GM21528 (cell line): ENCODE data around the gene IL6R.
"Not testable (repeated sequence)": the region's sequence is repeated elsewhere in the genome, so short reads cannot be mapped to it uniquely, and the experiment has no call there.

Experiments used
- ATAC-seq: cut with Tn5 transposase; IDR thresholded peaks from one replicate; pipeline ENCODE4 v1.9.1; 2021; ENCODE audit warnings: mild to moderate bottlenecking, moderate library complexity; ENCODE audit not compliant: unreplicated experiment, low FRiP score

Gene IL6R

GRCh38 chr1:154405747-154406571 is 816 bp downstream of the IL6R start:
- ATAC-seq, result peak; percentile 19

- ATAC-seq, result no peak
Measured at GRCh38 chr1:154406572-154406879, 1.4 kb downstream of the IL6R start.

DNA sequence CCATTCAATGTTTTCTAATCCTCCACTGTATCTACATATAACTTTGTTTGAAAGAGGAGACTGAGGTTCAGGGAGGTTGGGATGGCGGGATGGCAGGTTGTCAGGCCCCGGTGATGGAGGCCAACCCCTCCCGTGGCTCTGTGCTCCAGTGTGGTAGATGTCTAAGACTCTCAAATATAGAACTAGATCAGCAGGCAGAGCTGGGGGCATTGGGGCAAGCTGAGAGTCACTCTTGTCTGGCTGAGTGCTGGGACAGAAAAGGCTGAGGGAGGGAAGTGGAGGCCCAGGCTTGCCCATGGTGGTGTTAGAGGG is 1.7 kb downstream of the IL6R start:
- no peak for ATAC-seq

DNA sequence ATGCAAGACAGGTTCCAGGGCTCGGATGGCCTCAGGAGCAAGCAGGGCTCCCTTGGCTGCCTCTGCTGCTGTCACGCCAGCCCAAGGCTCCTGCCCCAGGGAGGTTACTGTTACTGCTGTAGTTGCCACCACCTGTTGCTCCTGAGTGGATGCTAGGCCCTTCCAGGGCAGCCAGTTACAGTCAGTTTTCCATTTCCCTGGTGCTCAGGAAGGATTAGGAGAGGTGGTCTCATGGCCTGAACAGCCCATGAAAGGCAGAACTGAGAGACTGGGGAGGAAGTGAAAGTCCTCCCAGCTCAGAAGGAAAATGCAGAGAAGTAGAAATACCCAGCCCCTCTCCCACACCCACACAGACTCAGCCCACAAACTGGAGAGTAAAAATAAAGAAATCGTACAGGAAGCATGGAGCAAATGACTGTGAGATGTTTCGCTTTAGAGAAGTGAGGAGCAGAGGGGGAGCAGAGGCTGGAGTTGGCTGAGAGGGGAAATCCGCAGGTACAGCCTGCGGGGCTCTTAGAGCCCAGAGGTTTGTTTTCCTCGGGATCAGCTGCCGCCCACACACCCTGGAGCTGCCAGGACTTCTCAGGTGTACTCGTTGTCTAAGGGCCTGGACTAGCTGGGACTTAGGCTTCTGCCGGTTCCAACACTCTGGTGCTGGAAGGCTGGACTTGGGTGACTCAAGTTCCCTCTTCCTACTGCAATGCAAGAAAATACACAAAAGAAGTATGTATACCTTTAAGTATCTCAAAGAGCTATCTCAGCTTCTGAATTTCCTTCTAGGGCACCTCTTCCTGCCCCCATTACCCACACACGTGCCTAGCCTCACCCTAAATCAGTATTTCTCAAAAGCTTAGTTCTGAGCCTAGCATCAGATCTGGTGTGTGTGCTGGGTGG is 2.3 kb downstream of the IL6R start:
- ATAC-seq, result no peak

- ATAC-seq, result no peak
Measured at GRCh38 chr1:154408174-154408777, 3.1 kb downstream of the IL6R start.

- ATAC-seq, result no peak
Measured at GRCh38 chr1:154410185-154410827, 5.2 kb downstream of the IL6R start.

DNA sequence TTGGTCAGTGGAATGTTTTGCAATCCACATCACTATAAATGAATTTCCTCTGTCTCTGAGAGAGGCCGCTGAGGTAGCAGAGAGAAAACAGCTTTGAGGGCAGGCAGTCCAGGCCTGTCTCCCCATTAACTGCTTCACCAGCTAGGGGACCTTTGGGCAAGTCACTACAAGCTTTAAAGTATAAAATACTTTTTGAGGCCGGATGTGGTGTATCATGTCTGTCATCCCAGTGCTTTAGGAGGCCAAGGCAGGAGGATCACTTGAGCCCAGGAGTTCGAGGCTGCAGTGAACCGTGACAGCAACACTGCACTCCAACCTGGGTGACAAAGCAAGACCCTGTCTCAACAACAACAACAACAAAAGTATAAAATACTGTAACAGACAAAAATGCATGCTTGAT is 6.4 kb downstream of the IL6R start:
- ATAC-seq, result no peak

GRCh38 chr1:154413177-154413783 is 8.1 kb downstream of the IL6R start:
- ATAC-seq, result no peak

GRCh38 chr1:154414606-154415005 is 9.5 kb downstream of the IL6R start:
- no peak for ATAC-seq

- no peak for ATAC-seq
Measured at GRCh38 chr1:154416471-154417337, 11.6 kb downstream of the IL6R start.

DNA sequence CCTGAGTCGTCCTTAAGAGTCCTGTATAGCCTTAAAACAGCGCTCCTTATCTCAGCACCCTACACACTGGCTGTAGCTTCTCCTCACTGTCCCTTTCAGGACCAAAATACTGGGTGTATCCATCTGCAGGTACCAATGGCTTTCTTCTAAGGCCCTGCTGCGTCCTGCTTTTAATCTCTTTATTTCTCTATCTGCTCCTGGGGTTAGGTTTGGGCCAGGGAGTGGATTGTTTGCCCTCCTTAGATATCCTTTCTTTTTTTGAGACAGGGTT is 12.1 kb downstream of the IL6R start:
- ATAC-seq, result no peak

DNA sequence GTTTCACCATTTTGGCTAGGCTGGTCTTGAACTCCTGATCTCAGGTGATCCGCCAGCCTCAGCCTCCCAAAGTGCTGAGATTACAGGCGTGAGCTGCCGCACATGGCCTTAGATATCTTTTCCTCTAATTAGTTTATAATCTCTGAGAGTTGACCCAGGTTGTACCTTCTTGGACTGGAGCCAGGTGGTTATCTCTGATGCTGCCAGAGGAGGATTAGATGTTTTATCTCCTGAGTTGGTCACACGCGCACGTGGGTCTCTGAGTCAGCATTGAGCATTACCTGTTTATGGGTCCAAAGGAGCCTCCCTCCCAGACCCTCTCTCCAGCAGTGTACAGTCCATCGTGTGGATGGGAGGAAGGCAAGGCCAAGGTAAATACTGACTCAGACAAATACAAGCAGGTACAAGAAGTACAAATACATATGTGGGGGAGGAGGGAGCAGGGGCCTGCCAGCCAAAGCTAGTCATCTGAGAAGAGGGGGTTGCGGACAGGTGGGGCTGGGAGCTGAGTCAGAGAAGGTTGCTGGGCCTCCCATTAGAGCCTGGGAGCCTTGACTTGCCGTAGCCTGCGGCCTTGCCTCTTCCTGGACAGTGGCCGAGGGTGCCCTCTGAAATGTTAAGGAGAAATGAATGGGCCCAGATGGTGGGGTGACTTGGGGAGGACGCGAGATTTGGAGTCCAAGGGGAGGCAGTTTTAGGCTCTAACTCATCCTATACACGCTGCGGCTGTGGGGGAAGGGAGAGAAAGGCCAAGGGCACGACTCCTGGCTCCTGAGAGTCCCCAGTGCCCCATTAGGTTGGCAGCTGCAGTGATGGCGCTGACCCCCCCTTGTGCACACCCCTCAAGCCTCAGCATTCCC is 13.1 kb downstream of the IL6R start:
- no peak for ATAC-seq

- ATAC-seq, result no peak
Measured at GRCh38 chr1:154418923-154419619, 13.9 kb downstream of the IL6R start.

DNA sequence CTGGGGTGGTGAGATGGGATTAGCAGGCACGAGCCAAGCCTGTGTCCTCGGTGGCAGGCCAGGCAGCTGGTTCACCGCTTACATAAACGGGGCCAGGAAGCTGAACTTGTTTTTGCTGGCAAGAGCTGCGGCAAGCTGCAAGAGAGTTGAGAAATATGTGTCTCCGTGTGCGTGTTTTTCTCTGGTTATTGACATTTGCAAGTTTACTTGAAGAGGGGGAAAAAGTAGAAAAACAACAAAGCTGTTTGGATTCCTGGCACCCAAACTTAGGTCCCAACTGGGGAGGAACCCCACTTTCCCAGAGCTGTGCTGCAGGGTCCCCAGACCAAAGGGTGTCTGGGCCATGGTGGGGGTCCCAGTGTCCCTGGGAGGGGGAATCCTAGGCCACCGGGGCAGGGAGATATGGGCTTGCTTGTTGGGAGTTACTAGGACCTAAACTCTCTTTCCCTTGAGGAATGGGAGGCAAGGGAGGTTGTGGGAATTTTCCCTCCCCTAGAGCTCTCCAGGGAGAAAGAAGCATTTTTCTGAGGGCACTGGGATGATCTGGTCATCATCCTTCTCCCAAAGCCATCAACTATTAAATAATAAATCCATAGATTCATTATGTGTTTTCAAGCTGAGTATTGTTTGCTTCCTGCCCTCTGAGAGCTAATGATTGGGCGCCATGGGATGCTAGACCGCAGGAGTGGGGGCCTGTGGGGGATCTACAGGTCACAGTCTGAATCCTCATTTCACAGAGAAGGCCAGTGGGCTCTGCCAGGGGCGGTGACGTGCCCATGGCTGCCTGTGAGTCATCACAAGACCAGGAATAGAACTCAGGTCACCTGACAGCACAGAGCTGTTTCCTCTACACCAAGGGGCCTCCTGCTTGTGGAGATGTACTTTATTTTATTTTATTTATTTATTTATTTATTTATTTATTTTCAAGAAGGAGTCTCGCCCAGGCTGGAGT is 14.8 kb downstream of the IL6R start:
- ATAC-seq, result no peak

DNA sequence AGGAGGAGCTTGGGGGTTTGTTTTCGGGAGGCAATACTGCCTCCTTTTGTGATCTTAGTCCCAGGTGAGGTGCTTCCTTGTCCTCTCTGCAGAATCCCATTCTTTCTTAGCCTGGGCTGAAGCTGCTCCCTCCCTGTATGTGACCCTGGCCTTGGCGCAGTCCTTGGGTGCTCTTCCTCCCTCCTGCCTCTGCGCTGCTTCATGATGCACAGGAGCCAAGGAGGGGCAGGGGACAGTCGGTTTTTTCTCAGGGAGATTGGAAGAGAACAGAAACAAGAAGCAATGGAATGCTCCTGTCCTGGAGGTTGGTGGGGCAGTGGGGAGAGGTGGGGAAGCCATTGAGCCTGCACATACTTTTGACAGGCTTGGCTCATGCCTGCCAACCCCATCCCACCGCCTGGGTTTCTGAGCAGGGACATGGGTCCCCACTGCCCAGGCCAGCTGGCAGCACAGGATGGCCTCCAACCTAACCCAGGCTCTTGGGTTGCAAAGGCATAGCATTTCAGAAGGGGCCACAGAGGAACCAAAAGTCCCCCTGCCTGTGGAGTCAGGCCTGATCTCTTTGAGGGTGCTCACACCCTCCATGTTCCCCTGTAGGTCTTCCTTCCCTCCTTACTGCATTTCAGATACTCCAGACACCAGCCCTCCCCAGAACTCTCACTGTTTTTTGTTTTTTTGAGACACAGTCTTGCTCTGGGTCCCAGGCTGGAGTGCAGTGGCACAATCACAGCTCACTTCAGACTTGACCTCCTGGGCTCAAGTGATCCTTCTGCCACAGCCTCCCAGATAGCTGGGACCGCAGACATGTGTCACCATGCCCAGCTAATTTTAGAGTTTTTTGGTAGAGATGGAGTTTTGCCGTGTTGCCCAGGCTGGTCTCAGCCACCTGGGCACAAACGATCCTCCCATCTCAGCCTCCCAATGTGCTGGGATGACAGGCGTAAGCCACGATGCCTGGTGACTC is 16.1 kb downstream of the IL6R start:
- no peak for ATAC-seq

DNA sequence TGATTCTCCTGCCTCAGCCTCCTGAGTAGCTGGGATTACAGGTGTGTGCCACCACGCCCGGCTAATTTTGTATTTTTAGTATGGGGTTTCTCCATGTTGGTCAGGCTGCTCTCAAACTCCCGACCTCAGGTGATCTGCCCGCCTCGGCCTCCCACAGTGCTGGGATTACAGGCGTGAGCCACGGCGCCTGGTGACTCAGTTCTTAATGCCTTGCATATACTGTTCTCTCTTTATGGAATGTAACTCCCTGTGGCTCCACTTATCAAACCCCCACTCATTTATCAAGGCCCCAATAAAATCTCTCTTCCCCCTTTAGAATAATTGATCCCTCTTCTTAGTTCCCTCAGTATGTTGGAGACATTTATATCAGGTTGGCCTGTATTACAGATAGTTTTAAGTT is 16.9 kb downstream of the IL6R start:
- not testable (repeated sequence) for ATAC-seq
